PC-9 (cell line): ENCODE measurements around the gene LENG1. TPM values are rescaled to one million over a fixed set of nuclear protein-coding genes. Genes with fewer than 3 reads are reported as not detected.

Experiments used
- BruUV-seq: library from RNA; stranded (reverse); fragments of 400-500 nt; replicated peaks from 2 replicates; lab custom pipeline; 2021; lab: Mats Ljungman, UMichigan
- CTCF ChIA-PET: fragments of 300-600 bp; sonication (Branson Sonifier 250); formaldehyde crosslinking; loops from one replicate; lab custom pipeline; 2022; ENCODE audit warnings: antibody characterized with exemption; lab: Charles Lee
- POLR2A ChIA-PET: fragments of 300-600 bp; sonication (Branson Sonifier 250); formaldehyde crosslinking; loops from one replicate; lab custom pipeline; 2022; ENCODE audit warnings: antibody characterized with exemption; ENCODE audit not compliant: unreplicated experiment; lab: Charles Lee
- DNase-seq, 2 experiments: peaks; one replicate each; pipeline versions ENCODE4 v3.0.0 to v3.0.0-alpha.2; 2015 to 2022; ENCODE audit warnings: mixed read lengths in 1 of 2
- H2AFZ ChIP-seq: fragments of 200-600 bp; sonication (generic); 2 replicates; pipeline ENCODE4 v1.8.1; 2017; ENCODE audit warnings: antibody characterized with exemption
- H3F3A ChIP-seq: fragments of 200-600 bp; sonication (generic); 2 replicates; pipeline ENCODE4 v1.8.1; 2017; ENCODE audit warnings: antibody characterized with exemption, mild to moderate bottlenecking, low read depth; ENCODE audit not compliant: insufficient read depth
- H3K27ac ChIP-seq: fragments of 200-600 bp; sonication (generic); 2 replicates; pipeline ENCODE4 v1.6.1; 2016; ENCODE audit warnings: mixed run types
- H3K27me3 ChIP-seq: fragments of 200-600 bp; sonication (generic); 2 replicates; pipeline ENCODE4 v1.6.1; 2016; ENCODE audit warnings: low read depth, mixed run types; ENCODE audit not compliant: insufficient read depth
- H3K36me3 ChIP-seq: fragments of 200-600 bp; sonication (generic); 2 replicates; pipeline ENCODE4 v1.6.1; 2016; ENCODE audit warnings: low read depth, mixed run types
- H3K4me1 ChIP-seq: fragments of 200-600 bp; sonication (generic); replicated peaks from 2 replicates; pipeline ENCODE4 v1.6.1; 2016; ENCODE audit warnings: mixed run types; ENCODE audit not compliant: insufficient read depth
- H3K4me2 ChIP-seq: fragments of 200-600 bp; sonication (generic); 2 replicates; pipeline ENCODE4 v1.6.1; 2017; ENCODE audit warnings: mixed run types
- H3K4me3 ChIP-seq: fragments of 200-600 bp; sonication (generic); 2 replicates; pipeline ENCODE4 v1.6.1; 2016; ENCODE audit warnings: mixed run types
- H3K79me2 ChIP-seq: fragments of 200-600 bp; sonication (generic); 2 replicates; pipeline ENCODE4 v1.6.1; 2017; ENCODE audit warnings: low read depth, mixed run types
- H3K9me2 ChIP-seq: fragments of 200-600 bp; sonication (generic); 2 replicates; pipeline ENCODE4 v1.8.1; 2017; ENCODE audit warnings: mild to moderate bottlenecking; ENCODE audit not compliant: insufficient read depth
- H3K9me3 ChIP-seq: fragments of 200-600 bp; sonication (generic); 2 replicates; pipeline ENCODE4 v1.8.1; 2016; ENCODE audit warnings: low read depth; ENCODE audit not compliant: insufficient read depth
- H4K20me1 ChIP-seq: fragments of 200-600 bp; sonication (generic); 2 replicates; pipeline ENCODE4 v1.8.1; 2017; ENCODE audit not compliant: insufficient read depth
- CTCF ChIP-seq: fragments of 200-600 bp; sonication (generic); conservative IDR thresholded peaks from 2 replicates; pipeline ENCODE4 v1.6.1; 2017; ENCODE audit warnings: mixed run types, antibody characterized with exemption, mild to moderate bottlenecking, moderate library complexity
- EZH2 ChIP-seq: fragments of 200-600 bp; sonication (generic); IDR thresholded peaks from 2 replicates; pipeline ENCODE4 v1.8.0; 2017; ENCODE audit warnings: antibody characterized with exemption, low read depth
- intact Hi-C: fragments of 100-400 bp; cut with micrococcal nuclease; formaldehyde crosslinking; loops from one replicate; pipeline ENCODE4 v1.10.0; 2022; ENCODE audit not compliant: unreplicated experiment
- total RNA-seq: library from RNA; stranded (reverse); gene quantifications from 2 replicates; pipeline ENCODE4 v1.2.3, GENCODE V29; 2021

LENG1 gene
- total RNA-seq, 1 experiment from 2014 or later: 6.7 TPM

GRCh38 chr19:54191811-54192453 is 32.4 kb upstream of the LENG1 start:
- peak overlapping the region; percentile 66 for H3K4me3 ChIP-seq
- no TSS peak for BruUV-seq
- peaks cover 5% of the 10 kb centered on the region; the same call in 1 of the 2 replicates for H3F3A ChIP-seq
- peak overlapping the region; percentile 93 for H3K27ac ChIP-seq
- intact Hi-C loops: no loop called here
- TF ChIP-seq EZH2: no peak
- TF ChIP-seq CTCF: no peak
- no peaks in the 10 kb centered on the region for H3K27me3 ChIP-seq
- peaks cover 7% of the 10 kb centered on the region; the same call in 1 of the 2 replicates for H4K20me1 ChIP-seq
- DNase-seq: peak in 1 of 2 experiments; percentile 21
- H3K36me3 ChIP-seq: peaks cover 15% of the 10 kb centered on the region
- peak overlapping the region; percentile 78 for H2AFZ ChIP-seq
- H3K4me2 ChIP-seq: peak overlapping the region; percentile 85
- peaks cover 24% of the 10 kb centered on the region for H3K4me1 ChIP-seq
- H3K79me2 ChIP-seq: peaks cover 47% of the 10 kb centered on the region
- no peaks in the 10 kb centered on the region for H3K9me3 ChIP-seq
- no peaks in the 10 kb centered on the region for H3K9me2 ChIP-seq
- ChIA-PET POLR2A (interaction anchor here (0.6 to 0.7 kb wide), 2 partner anchors 315 to 417 kb away, joined by 3 to 9 read pairs; no protein-coding TSS in a partner anchor), CTCF (interaction anchor here (1.0 kb wide), 1 partner anchor 21 kb away, joined by 4 read pairs; no protein-coding TSS in a partner anchor)

GRCh38 chr19:54191011-54191810 is 31.7 kb upstream of the LENG1 start, which contains the start of gene TSEN34:
TSEN34 (plus strand) TSS chr19:54191308; CDS start chr19:54191365, 57 bp downstream.
- Histone ChIP-seq H3K27ac (peak within 1 kb of the TSS; percentile 93), H4K20me1 (peaks cover 7% of the 10 kb centered on the region), H3K4me1 (peaks cover 24% of the 10 kb centered on the region), H3K9me3 (no peaks in the 10 kb centered on the region), H3K36me3 (peaks cover 16% of the 10 kb centered on the region), H3K9me2 (no peaks in the 10 kb centered on the region), H3K4me2 (peak within 1 kb of the TSS; percentile 85), H3K79me2 (peaks cover 54% of the 10 kb centered on the region), H3K4me3 (peak within 1 kb of the TSS; percentile 66), H2AFZ (peak within 1 kb of the TSS; percentile 78), H3F3A (no peaks in the 10 kb centered on the region; the same call in 1 of the 2 replicates), H3K27me3 (no peaks in the 10 kb centered on the region)
- ChIA-PET POLR2A (interaction anchor here (0.6 to 2.8 kb wide), 4 partner anchors 13 to 416 kb away, joined by 3 to 36 read pairs (median 8); partner anchors contain the start of gene CNOT3), CTCF (interaction anchor here (0.6 to 1.0 kb wide), 4 partner anchors 18 to 75 kb away, joined by 3 to 5 read pairs (median 4); no protein-coding TSS in a partner anchor)
- TSS peak; percentile 25 for BruUV-seq
- DNase-seq: peak; percentile 34 to 93
- intact Hi-C loops: no loop called here
- TF ChIP-seq EZH2 (no peak), CTCF (no peak)

GRCh38 chr19:54190503-54191010 is 31.0 kb upstream of the LENG1 start:
- intact Hi-C loops: loop anchor here (1.0 kb wide), 4 partner anchors 10 to 53 kb away; partner anchors contain the start of genes CNOT3, LENG1, RPS9 and TMC4

More at GRCh38 chr19:54190503-54191010, 31.0 kb upstream of the LENG1 start:
- no peaks in the 10 kb centered on the region; the same call in 1 of the 2 replicates for H3F3A ChIP-seq
- CTCF ChIA-PET: interaction anchor here (0.6 to 1.0 kb wide), 3 partner anchors 17 to 75 kb away, joined by 3 to 5 read pairs (median 3); no protein-coding TSS in a partner anchor
- peak; percentile 98 to 100 for DNase-seq
- H3K36me3 ChIP-seq: peaks cover 22% of the 10 kb centered on the region
- peak overlapping the region; percentile 93 for H3K27ac ChIP-seq
- H3K4me1 ChIP-seq: peaks cover 24% of the 10 kb centered on the region
- H3K9me3 ChIP-seq: no peaks in the 10 kb centered on the region
- H3K4me3 ChIP-seq: peak overlapping the region; percentile 66
- peaks cover 7% of the 10 kb centered on the region for H4K20me1 ChIP-seq
- H3K79me2 ChIP-seq: peaks cover 60% of the 10 kb centered on the region
- peak overlapping the region; percentile 78 for H2AFZ ChIP-seq
- POLR2A ChIA-PET: interaction anchor here (0.6 to 2.8 kb wide), 5 partner anchors 14 to 323 kb away, joined by 3 to 36 read pairs (median 11); partner anchors contain the start of genes CNOT3 and MYADM
- peak overlapping the region; percentile 85 for H3K4me2 ChIP-seq
- no peaks in the 10 kb centered on the region for H3K27me3 ChIP-seq
- no peak for TF ChIP-seq CTCF
- TF ChIP-seq EZH2: no peak
- H3K9me2 ChIP-seq: no peaks in the 10 kb centered on the region
- no TSS peak for BruUV-seq
